ENCODE measurements around the gene ARSG. TPM values are rescaled to one million over a fixed set of nuclear protein-coding genes. Genes with fewer than 3 reads are reported as not detected.

ARSG gene
- total and polyA plus RNA-seq, 2 of the 8 experiments (the other 6 are each of a cell fraction or from before 2014, with no cell fraction given) = 3.3 to 4.0 TPM

- TF ChIP-seq CHD7 (IDR thresholded peaks at IDR 0.05; ENCODE audit: insufficient replicate concordance, low read length) (no peak), POLR2A (IDR thresholded peaks at IDR 0.05; ENCODE audit: control extremely low read depth in 1 of 2, low read depth in 2 of 2, low read length in 2 of 2) (no peak), CHD1 (IDR thresholded peaks at IDR 0.05; ENCODE audit: low read depth, low read length) (no peak), NANOG (IDR thresholded peaks at IDR 0.05; ENCODE audit: insufficient read depth, low read depth, low read length, poor library complexity, severe bottlenecking) (no peak), KDM4A (IDR thresholded peaks at IDR 0.05; ENCODE audit: low read depth, low read length, severe bottlenecking) (no peak), EGR1 (IDR thresholded peaks at IDR 0.05; ENCODE audit: borderline replicate concordance, low read depth, low read length) (no peak), RFX5 (IDR thresholded peaks at IDR 0.05; ENCODE audit: borderline replicate concordance, low read depth, low read length) (no peak), JUN (IDR thresholded peaks at IDR 0.05; ENCODE audit: low read depth, low read length) (no peak), SRF (IDR thresholded peaks at IDR 0.05; ENCODE audit: low read depth, low read length) (no peak), BCL11A (IDR thresholded peaks at IDR 0.05; ENCODE audit: low read depth in 2 of 2, low read length in 2 of 2) (no peak), SP2 (IDR thresholded peaks at IDR 0.05; ENCODE audit: low read length) (no peak)
Observed at GRCh38 chr17:68383443-68384321, 92.4 kb downstream of the ARSG start (continued).

Measured in H1 (cell line).